GM12875 (cell line): ENCODE results near the gene NF1.

ENCODE experiments used
- H3K4me3 ChIP-seq: one replicate; pipeline ENCODE4 v1.5.1; 2011; ENCODE audit warnings: low read depth, low read length, control low read depth
- CTCF ChIP-seq: IDR thresholded peaks from 2 replicates; pipeline ENCODE4 v1.5.1; 2011; ENCODE audit warnings: low read depth, mild to moderate bottlenecking, control low read depth, inconsistent platforms, low read length, moderate library complexity, borderline replicate concordance; ENCODE audit not compliant: insufficient read depth

Gene NF1

GRCh38 chr17:31405890-31406371 is 311.2 kb downstream of the NF1 start:
- TF ChIP-seq CTCF: no peak
- no peak overlapping the region for H3K4me3 ChIP-seq

- H3K4me3 ChIP-seq: no peak overlapping the region
- TF ChIP-seq CTCF: no peak
Measured at GRCh38 chr17:31408586-31408985, 313.8 kb downstream of the NF1 start.

- no peak for TF ChIP-seq CTCF
- H3K4me3 ChIP-seq: no peak overlapping the region
Measured at GRCh38 chr17:31411707-31412285, 317.0 kb downstream of the NF1 start.

GRCh38 chr17:31412511-31412910 is 317.7 kb downstream of the NF1 start:
- TF ChIP-seq CTCF: no peak
- no peak overlapping the region for H3K4me3 ChIP-seq

- no peak overlapping the region for H3K4me3 ChIP-seq
- no peak for TF ChIP-seq CTCF
Measured at GRCh38 chr17:31413081-31413799, 318.5 kb downstream of the NF1 start.

GRCh38 chr17:31413874-31414549 is 319.2 kb downstream of the NF1 start:
- H3K4me3 ChIP-seq: no peak overlapping the region
- TF ChIP-seq CTCF: no peak
